Activated naive CD8-positive, alpha-beta T cell (primary cell): ENCODE results near the gene TBC1D1.

Experiments
- H3K27ac Mint-ChIP-seq: one replicate; pipeline ENCODE4 v1.8.0; 2021; ENCODE audit warnings: mixed read lengths
- H3K27me3 Mint-ChIP-seq: one replicate; pipeline ENCODE4 v1.8.0; 2021; ENCODE audit warnings: mixed read lengths
- H3K36me3 Mint-ChIP-seq: one replicate; pipeline ENCODE4 v1.8.0; 2021; ENCODE audit warnings: mixed read lengths
- H3K4me1 Mint-ChIP-seq: one replicate; pipeline ENCODE4 v1.8.0; 2021; ENCODE audit warnings: low read depth, mixed read lengths
- H3K4me3 Mint-ChIP-seq: one replicate; pipeline ENCODE4 v1.8.0; 2021; ENCODE audit warnings: mild to moderate bottlenecking, mixed read lengths
- H3K9me3 Mint-ChIP-seq: one replicate; pipeline ENCODE4 v1.8.0; 2021; ENCODE audit warnings: low read depth, mixed read lengths

The TBC1D1 gene

DNA sequence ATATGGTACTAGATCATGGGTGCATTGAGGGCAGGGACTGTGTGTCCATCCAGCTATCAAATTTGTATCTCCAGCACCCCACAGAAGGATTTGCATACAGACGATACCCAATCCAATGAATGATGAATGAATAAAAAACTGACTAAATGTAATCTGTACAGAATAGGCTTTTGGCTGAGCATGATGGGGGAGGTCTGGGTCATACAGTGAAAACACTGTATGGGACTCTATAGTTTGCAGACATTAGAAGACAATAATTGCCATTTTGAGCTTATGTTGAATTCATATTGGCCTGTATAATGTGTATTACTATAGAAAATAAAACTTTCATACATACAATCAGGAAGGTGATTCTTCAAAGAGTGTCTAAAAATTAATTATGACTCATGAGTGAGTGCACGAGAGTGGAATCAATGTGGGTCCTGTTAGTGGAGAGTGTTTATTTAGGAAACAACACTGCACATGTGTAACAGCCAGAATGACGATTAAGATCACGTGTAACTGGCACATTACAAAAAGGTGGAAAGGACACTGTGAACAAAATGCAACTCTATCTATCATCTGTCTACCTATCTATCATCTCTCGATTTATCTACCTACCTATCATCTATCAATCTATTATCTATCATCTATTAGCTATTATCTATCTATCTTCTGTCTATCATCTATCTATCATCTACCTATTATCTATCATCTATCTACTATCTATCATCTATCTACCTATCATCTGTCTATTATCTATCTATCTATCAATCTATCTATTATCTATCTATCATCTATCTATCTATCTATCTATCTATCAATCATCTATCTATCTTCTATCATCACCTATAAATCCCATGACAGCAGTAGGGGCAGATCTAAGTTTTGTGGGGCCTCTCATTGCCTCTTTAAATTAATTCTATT, 270.6 kb downstream of the TBC1D1 start:
- H3K36me3 Mint-ChIP-seq, result peaks cover 6% of the 10 kb centered on the region
- peak overlapping the region; percentile 92 for H3K27ac Mint-ChIP-seq
- H3K4me3 Mint-ChIP-seq, result peak overlapping the region; percentile 56
- H3K27me3 Mint-ChIP-seq, result no peaks in the 10 kb centered on the region
- H3K4me1 Mint-ChIP-seq, result peaks cover 59% of the 10 kb centered on the region
- peaks cover 3% of the 10 kb centered on the region for H3K9me3 Mint-ChIP-seq

DNA sequence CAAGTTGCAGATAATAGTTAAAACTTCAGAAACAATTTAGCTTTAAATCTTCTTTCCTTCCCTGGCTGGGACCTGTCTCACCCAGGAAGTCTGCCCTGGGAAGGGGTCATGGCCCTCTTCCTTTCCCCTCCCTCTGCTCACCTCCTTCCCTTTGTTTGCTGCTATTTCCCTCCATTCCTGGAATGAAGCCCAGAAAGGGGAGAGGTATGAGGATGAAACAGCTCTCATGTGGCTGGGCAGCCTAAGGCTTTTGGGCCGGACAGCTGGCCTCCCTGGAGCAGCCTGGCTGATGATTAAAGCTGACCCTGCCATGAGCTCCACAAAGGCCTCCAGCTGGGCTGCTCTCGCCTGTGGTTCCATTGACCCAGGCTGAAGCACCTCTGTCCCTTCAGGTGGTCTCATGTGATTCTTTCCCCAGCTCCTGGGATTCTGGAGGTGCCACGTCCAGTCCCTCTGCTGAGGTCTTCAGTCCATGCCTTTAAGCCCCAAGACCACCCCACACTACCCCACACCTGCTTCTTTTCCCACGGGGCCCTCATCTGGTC, 271.4 kb downstream of the TBC1D1 start:
- H3K36me3 Mint-ChIP-seq, result peaks cover 6% of the 10 kb centered on the region
- H3K9me3 Mint-ChIP-seq, result peaks cover 6% of the 10 kb centered on the region
- no peak overlapping the region for H3K4me3 Mint-ChIP-seq
- peak overlapping the region; percentile 94 for H3K27ac Mint-ChIP-seq
- H3K27me3 Mint-ChIP-seq, result no peaks in the 10 kb centered on the region
- H3K4me1 Mint-ChIP-seq, result peaks cover 65% of the 10 kb centered on the region

- H3K4me1 Mint-ChIP-seq, result peaks cover 65% of the 10 kb centered on the region
- H3K4me3 Mint-ChIP-seq, result peak overlapping the region; percentile 58
- peaks cover 6% of the 10 kb centered on the region for H3K9me3 Mint-ChIP-seq
- H3K27me3 Mint-ChIP-seq, result no peaks in the 10 kb centered on the region
- peak overlapping the region; percentile 94 for H3K27ac Mint-ChIP-seq
- peaks cover 6% of the 10 kb centered on the region for H3K36me3 Mint-ChIP-seq
These were observed 272.5 kb downstream of the TBC1D1 start for GRCh38 chr4:38163216-38164006.

- Mint-ChIP-seq H3K27ac (peak overlapping the region; percentile 94), H3K4me1 (peaks cover 64% of the 10 kb centered on the region), H3K36me3 (peaks cover 6% of the 10 kb centered on the region), H3K9me3 (peaks cover 6% of the 10 kb centered on the region), H3K27me3 (no peaks in the 10 kb centered on the region), H3K4me3 (no peak overlapping the region)
These were observed 273.5 kb downstream of the TBC1D1 start for GRCh38 chr4:38164346-38164745.

DNA sequence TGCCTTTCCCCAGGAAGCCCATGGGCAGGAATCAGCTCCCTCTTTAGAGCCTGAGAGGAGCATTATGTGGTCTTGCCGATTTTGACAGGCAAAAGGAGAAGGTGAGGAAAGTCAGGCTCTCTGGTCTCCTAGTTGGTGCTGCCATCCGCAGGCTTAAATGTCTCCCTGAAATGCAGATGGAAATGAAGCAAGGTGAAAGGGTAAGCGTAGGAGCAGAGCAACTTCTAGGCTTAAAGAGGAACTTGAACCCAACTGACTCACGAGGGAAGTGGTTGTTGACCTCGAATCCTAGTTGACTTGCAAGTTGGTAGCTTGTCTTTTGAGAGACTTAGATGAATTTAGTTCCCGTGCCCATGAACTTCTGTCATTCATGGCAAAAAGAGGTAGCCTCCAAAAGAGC, 275.2 kb downstream of the TBC1D1 start:
- Mint-ChIP-seq H3K27me3 (no peaks in the 10 kb centered on the region), H3K4me3 (no peak overlapping the region), H3K9me3 (peaks cover 6% of the 10 kb centered on the region)

GRCh38 chr4:38166768-38167167, 275.9 kb downstream of the TBC1D1 start:
- Mint-ChIP-seq H3K4me3 (no peak overlapping the region), H3K4me1 (peaks cover 45% of the 10 kb centered on the region), H3K27me3 (no peaks in the 10 kb centered on the region), H3K27ac (peak overlapping the region; percentile 77), H3K36me3 (peaks cover 6% of the 10 kb centered on the region), H3K9me3 (peaks cover 6% of the 10 kb centered on the region)

More for the DNA sequence above, 275.2 kb downstream of the TBC1D1 start:
- H3K27ac Mint-ChIP-seq, result peak overlapping the region; percentile 72
- peaks cover 6% of the 10 kb centered on the region for H3K36me3 Mint-ChIP-seq
- peaks cover 52% of the 10 kb centered on the region for H3K4me1 Mint-ChIP-seq

DNA sequence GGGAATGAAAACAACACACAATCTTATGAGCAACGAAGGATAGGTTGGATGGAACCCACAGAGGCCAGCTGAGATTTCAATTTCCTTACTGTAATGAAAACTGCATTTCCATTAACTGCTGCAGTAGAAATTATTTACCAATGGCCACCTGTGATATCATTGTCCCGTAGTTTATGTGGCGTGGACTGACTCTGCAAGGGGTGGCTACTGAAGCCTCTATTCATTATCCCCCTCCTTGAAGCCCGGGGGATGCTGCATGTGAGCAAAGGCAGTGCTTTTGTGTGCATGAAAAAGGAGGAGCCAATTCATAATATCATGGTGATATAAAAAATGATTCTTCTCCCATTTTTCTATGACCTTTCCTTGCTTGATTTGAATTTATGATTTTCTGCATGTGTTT, 277.1 kb downstream of the TBC1D1 start:
- Mint-ChIP-seq H3K4me3 (no peak overlapping the region), H3K27me3 (no peaks in the 10 kb centered on the region), H3K4me1 (peaks cover 34% of the 10 kb centered on the region), H3K36me3 (peaks cover 6% of the 10 kb centered on the region), H3K27ac (no peak overlapping the region), H3K9me3 (peaks cover 10% of the 10 kb centered on the region)

- Mint-ChIP-seq H3K36me3 (peaks cover under 1% of the 10 kb centered on the region), H3K27me3 (no peaks in the 10 kb centered on the region), H3K9me3 (peaks cover 8% of the 10 kb centered on the region), H3K4me1 (peaks cover 26% of the 10 kb centered on the region), H3K27ac (peak overlapping the region; percentile 16), H3K4me3 (no peak overlapping the region)
These were observed 278.6 kb downstream of the TBC1D1 start for GRCh38 chr4:38169524-38169923.

GRCh38 chr4:38170338-38171169, 279.7 kb downstream of the TBC1D1 start:
- Mint-ChIP-seq H3K9me3 (peaks cover 7% of the 10 kb centered on the region), H3K4me1 (peaks cover 30% of the 10 kb centered on the region), H3K27ac (no peak overlapping the region), H3K36me3 (no peaks in the 10 kb centered on the region), H3K4me3 (no peak overlapping the region), H3K27me3 (no peaks in the 10 kb centered on the region)

GRCh38 chr4:38172078-38172477, 281.2 kb downstream of the TBC1D1 start:
- Mint-ChIP-seq H3K4me3 (no peak overlapping the region), H3K27me3 (no peaks in the 10 kb centered on the region), H3K4me1 (peaks cover 25% of the 10 kb centered on the region), H3K36me3 (no peaks in the 10 kb centered on the region), H3K27ac (no peak overlapping the region), H3K9me3 (peaks cover 4% of the 10 kb centered on the region)

GRCh38 chr4:38173935-38174518, 283.1 kb downstream of the TBC1D1 start:
- Mint-ChIP-seq H3K9me3 (peaks cover 4% of the 10 kb centered on the region), H3K36me3 (no peaks in the 10 kb centered on the region), H3K27ac (peak overlapping the region; percentile 3), H3K27me3 (no peaks in the 10 kb centered on the region), H3K4me1 (peaks cover 38% of the 10 kb centered on the region), H3K4me3 (no peak overlapping the region)

DNA sequence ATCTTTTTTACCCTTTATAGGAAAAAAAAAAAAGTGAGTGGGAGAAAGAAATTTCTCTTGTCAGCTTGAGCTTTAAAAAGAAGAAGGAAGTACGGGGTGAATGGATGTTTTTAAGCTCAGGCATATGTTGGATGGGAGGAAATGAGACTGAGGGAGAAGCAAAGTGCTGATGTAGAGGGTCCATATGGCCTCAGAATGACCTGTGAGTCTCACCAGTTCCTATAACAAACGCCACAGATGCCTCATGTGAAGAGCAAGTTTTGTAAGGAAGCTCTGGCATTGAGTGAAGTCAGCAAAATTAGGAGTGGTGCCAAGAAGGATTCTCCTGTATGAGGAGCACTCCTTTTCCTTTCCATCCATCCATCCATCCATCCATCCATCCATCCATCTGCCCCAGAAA, 283.9 kb downstream of the TBC1D1 start:
- no peak overlapping the region for H3K27ac Mint-ChIP-seq
- no peak overlapping the region for H3K4me3 Mint-ChIP-seq
- peaks cover 43% of the 10 kb centered on the region for H3K4me1 Mint-ChIP-seq
- peaks cover 4% of the 10 kb centered on the region for H3K9me3 Mint-ChIP-seq
- H3K27me3 Mint-ChIP-seq, result no peaks in the 10 kb centered on the region
- H3K36me3 Mint-ChIP-seq, result no peaks in the 10 kb centered on the region

- H3K4me3 Mint-ChIP-seq, result peak overlapping the region; percentile 20
- peaks cover 4% of the 10 kb centered on the region for H3K9me3 Mint-ChIP-seq
- no peaks in the 10 kb centered on the region for H3K36me3 Mint-ChIP-seq
- peak overlapping the region; percentile 64 for H3K27ac Mint-ChIP-seq
- H3K4me1 Mint-ChIP-seq, result peaks cover 49% of the 10 kb centered on the region
- H3K27me3 Mint-ChIP-seq, result no peaks in the 10 kb centered on the region
These were observed 285.3 kb downstream of the TBC1D1 start for GRCh38 chr4:38176165-38176564.

DNA sequence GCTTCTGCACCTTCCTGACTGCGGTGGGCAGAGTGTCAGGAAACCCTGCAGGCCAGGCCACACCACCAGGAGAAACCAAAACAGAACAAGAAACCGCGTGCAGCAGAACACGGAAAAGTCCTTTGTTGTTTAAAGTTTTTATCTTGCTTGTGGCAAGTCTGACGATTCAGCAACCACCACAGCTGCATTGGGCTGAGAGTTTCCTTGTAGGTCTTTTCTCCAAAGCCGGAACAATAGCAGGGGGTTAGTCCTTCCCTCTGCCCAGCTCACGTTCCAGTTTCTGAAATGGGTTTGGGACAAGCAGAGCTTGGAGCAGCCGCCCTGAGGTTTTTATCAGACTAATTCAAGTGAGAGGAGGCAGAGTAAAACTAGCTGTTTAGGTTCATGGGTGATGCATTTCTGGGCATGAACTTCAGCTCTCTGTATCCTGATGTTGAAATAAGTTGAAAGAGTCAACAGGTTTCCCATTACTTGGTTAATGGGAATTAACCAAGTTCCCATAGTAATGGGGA, 286.2 kb downstream of the TBC1D1 start:
- H3K9me3 Mint-ChIP-seq, result peaks cover 4% of the 10 kb centered on the region
- H3K4me1 Mint-ChIP-seq, result peaks cover 49% of the 10 kb centered on the region
- peak overlapping the region; percentile 73 for H3K4me3 Mint-ChIP-seq
- H3K27me3 Mint-ChIP-seq, result no peaks in the 10 kb centered on the region
- H3K27ac Mint-ChIP-seq, result peak overlapping the region; percentile 92
- no peaks in the 10 kb centered on the region for H3K36me3 Mint-ChIP-seq
